Activated CD4-positive, alpha-beta T cell treated with anti-CD3 and anti-CD28 coated beads for 36 hours (primary cell): ENCODE data around the gene SLC44A2. TPM values are rescaled to one million over a fixed set of nuclear protein-coding genes. Genes with fewer than 3 reads are reported as not detected.

Experiments used
- ATAC-seq: fragments of 200-7000 bp; cut with Tn5 transposase; one replicate; pipeline ENCODE4 v1.10.0; 2021; ENCODE audit warnings: mild to moderate bottlenecking, moderate library complexity
- CTCF ChIA-PET: fragments of 350-600 bp; sonication (Branson Sonifier 250); formaldehyde crosslinking; loops from one replicate; lab custom pipeline; 2021; ENCODE audit warnings: antibody characterized with exemption; lab: Charles Lee
- POLR2A ChIA-PET: fragments of 350-600 bp; sonication (Branson Sonifier 250); formaldehyde crosslinking; loops from one replicate; lab custom pipeline; 2021; ENCODE audit warnings: antibody characterized with exemption, inconsistent platforms; lab: Charles Lee
- DNase-seq: peaks from one replicate; pipeline ENCODE4 v3.0.0-alpha.2; 2020
- H3K27ac Mint-ChIP-seq: one replicate; pipeline ENCODE4 v1.8.0; 2021; ENCODE audit warnings: mixed read lengths
- H3K27me3 Mint-ChIP-seq: one replicate; pipeline ENCODE4 v1.8.0; 2021; ENCODE audit warnings: mixed read lengths
- H3K36me3 Mint-ChIP-seq: one replicate; pipeline ENCODE4 v1.8.0; 2021; ENCODE audit warnings: low read depth, mixed read lengths
- H3K4me1 Mint-ChIP-seq: one replicate; pipeline ENCODE4 v1.8.0; 2021; ENCODE audit warnings: mixed read lengths
- H3K4me3 Mint-ChIP-seq: one replicate; pipeline ENCODE4 v1.8.0; 2021; ENCODE audit warnings: mild to moderate bottlenecking, moderate library complexity, mixed read lengths
- H3K9me3 Mint-ChIP-seq: one replicate; pipeline ENCODE4 v1.8.0; 2021; ENCODE audit warnings: low read depth, mixed read lengths
- intact Hi-C, 2 experiments: fragments of 100-400 bp; cut with DNase I in 1 of 2; cut with micrococcal nuclease in 1 of 2; formaldehyde crosslinking; loops; one replicate each; pipeline versions ENCODE4 v1.14.2 to v1.15.1; 2022 to 2024; cut with DNase I, micrococcal nuclease
- total RNA-seq, 2 experiments: library from RNA; stranded (reverse); gene quantifications; one replicate each; pipeline ENCODE4 v1.2.3, GENCODE V29; 2021

SLC44A2 gene
- total RNA-seq, 2 experiments from 2014 or later: 80.3 to 105 TPM

GRCh38 chr19:10593820-10594637, 31.3 kb upstream of the SLC44A2 start:
- CTCF ChIA-PET: interaction anchor here (0.6 to 2.8 kb wide), 5 partner anchors 13 to 242 kb away, joined by 3 to 13 read pairs (median 4); partner anchors contain the start of genes QTRT1 and TMED1
- ATAC-seq: no peak
- H3K4me3 Mint-ChIP-seq: no peak overlapping the region
- intact Hi-C loops: no loop called here
- H3K9me3 Mint-ChIP-seq: no peaks in the 10 kb centered on the region
- POLR2A ChIA-PET: interaction anchor here (0.6 kb wide), 1 partner anchor 14 kb away, joined by 4 read pairs; no protein-coding TSS in a partner anchor
- H3K27ac Mint-ChIP-seq: no peak overlapping the region
- no peaks in the 10 kb centered on the region for H3K36me3 Mint-ChIP-seq
- H3K27me3 Mint-ChIP-seq: no peaks in the 10 kb centered on the region
- no peak for DNase-seq
- peaks cover 24% of the 10 kb centered on the region for H3K4me1 Mint-ChIP-seq

GRCh38 chr19:10600149-10600548, 25.2 kb upstream of the SLC44A2 start:
- H3K9me3 Mint-ChIP-seq: no peaks in the 10 kb centered on the region
- no peaks in the 10 kb centered on the region for H3K27me3 Mint-ChIP-seq
- ATAC-seq: no peak
- CTCF ChIA-PET: interaction anchor here (1.1 to 2.9 kb wide), 2 partner anchors 19 to 274 kb away, joined by 4 to 15 read pairs; no protein-coding TSS in a partner anchor
- H3K36me3 Mint-ChIP-seq: peaks cover 6% of the 10 kb centered on the region
- peaks cover 36% of the 10 kb centered on the region for H3K4me1 Mint-ChIP-seq
- no peak overlapping the region for H3K27ac Mint-ChIP-seq
- no peak overlapping the region for H3K4me3 Mint-ChIP-seq
- POLR2A ChIA-PET: no interaction called here
- no peak for DNase-seq
- intact Hi-C loops: loop anchor here in 1 of 2 experiments (5.0 kb wide), 1 partner anchor 42 kb away; no protein-coding TSS in a partner anchor

- Mint-ChIP-seq H3K27ac (peak overlapping the region; percentile 72), H3K36me3 (peaks cover 6% of the 10 kb centered on the region), H3K4me1 (peaks cover 22% of the 10 kb centered on the region), H3K4me3 (peak overlapping the region; percentile 67), H3K9me3 (no peaks in the 10 kb centered on the region), H3K27me3 (no peaks in the 10 kb centered on the region)
- CTCF ChIA-PET: interaction anchor here (0.7 to 5.1 kb wide), 4 partner anchors 10 to 255 kb away, joined by 3 to 36 read pairs (median 5); no protein-coding TSS in a partner anchor
- intact Hi-C loops: loop anchor here (1.0 to 5.0 kb wide), 13 partner anchors 21 to 269 kb away; partner anchors contain the start of genes ILF3 (in 2 of the 2), ATG4D (in 1 of the 2), CARM1 (in 1 of the 2) and CDC37 (in 1 of the 2)
- POLR2A ChIA-PET: interaction anchor here (0.5 to 1.2 kb wide), 4 partner anchors 13 to 234 kb away, joined by 3 to 9 read pairs (median 4); partner anchors contain the start of genes CDC37 and TMED1
- ATAC-seq: no peak
- no peak for DNase-seq
Measured at GRCh38 chr19:10601999-10602329, 23.4 kb upstream of the SLC44A2 start.

GRCh38 chr19:10602330-10603083, 22.8 kb upstream of the SLC44A2 start:
- POLR2A ChIA-PET: interaction anchor here (0.5 to 1.4 kb wide), 7 partner anchors 14 to 233 kb away, joined by 3 to 9 read pairs (median 4); partner anchors contain the start of genes CDC37, CDKN2D and TMED1
- H3K4me1 Mint-ChIP-seq: peaks cover 24% of the 10 kb centered on the region
- H3K27ac Mint-ChIP-seq: peak overlapping the region; percentile 99
- H3K4me3 Mint-ChIP-seq: peak overlapping the region; percentile 95
- DNase-seq (peak; percentile 95), ATAC-seq (peak; percentile 84)
- CTCF ChIA-PET: interaction anchor here (0.7 to 5.1 kb wide), 4 partner anchors 21 to 254 kb away, joined by 3 to 36 read pairs (median 12); no protein-coding TSS in a partner anchor
- peaks cover 6% of the 10 kb centered on the region for H3K36me3 Mint-ChIP-seq
- no peaks in the 10 kb centered on the region for H3K9me3 Mint-ChIP-seq
- intact Hi-C loops: loop anchor here (1.0 to 5.0 kb wide), 14 partner anchors 7 to 269 kb away; partner anchors contain the start of genes ILF3 (in 2 of the 2), ATG4D (in 1 of the 2), CARM1 (in 1 of the 2) and CDC37 (in 1 of the 2)
- H3K27me3 Mint-ChIP-seq: no peaks in the 10 kb centered on the region

GRCh38 chr19:10603084-10603872, 22.1 kb upstream of the SLC44A2 start:
- Mint-ChIP-seq H3K27ac (peak overlapping the region; percentile 99), H3K9me3 (no peaks in the 10 kb centered on the region), H3K4me3 (peak overlapping the region; percentile 95), H3K27me3 (no peaks in the 10 kb centered on the region), H3K36me3 (peaks cover 6% of the 10 kb centered on the region), H3K4me1 (peaks cover 24% of the 10 kb centered on the region)
- DNase-seq (peak; percentile 87), ATAC-seq (peak; percentile 63)
- ChIA-PET POLR2A (interaction anchor here (0.5 to 1.5 kb wide), 5 partner anchors 8 to 214 kb away, joined by 3 to 5 read pairs (median 3); partner anchors contain the start of gene CDKN2D), CTCF (interaction anchor here (1.1 to 5.1 kb wide), 5 partner anchors 13 to 97 kb away, joined by 3 to 36 read pairs (median 7); no protein-coding TSS in a partner anchor)
- intact Hi-C loops: loop anchor here (1.0 to 5.0 kb wide), 3 partner anchors 8 to 52 kb away; partner anchors contain the start of gene ILF3 (in 1 of the 2)

- ATAC-seq: peak; percentile 3
- ChIA-PET POLR2A (interaction anchor here (0.5 to 1.5 kb wide), 6 partner anchors 8 to 778 kb away, joined by 3 to 4 read pairs (median 3); partner anchors contain the start of gene CDKN2D), CTCF (interaction anchor here (0.7 to 5.1 kb wide), 6 partner anchors 9 to 260 kb away, joined by 3 to 36 read pairs (median 4); no protein-coding TSS in a partner anchor)
- H3K36me3 Mint-ChIP-seq: peaks cover 6% of the 10 kb centered on the region
- H3K27ac Mint-ChIP-seq: peak overlapping the region; percentile 99
- peak overlapping the region; percentile 95 for H3K4me3 Mint-ChIP-seq
- peak; percentile 57 for DNase-seq
- no peaks in the 10 kb centered on the region for H3K27me3 Mint-ChIP-seq
- H3K9me3 Mint-ChIP-seq: no peaks in the 10 kb centered on the region
- H3K4me1 Mint-ChIP-seq: peaks cover 24% of the 10 kb centered on the region
- intact Hi-C loops: loop anchor here (1.0 to 5.0 kb wide), 3 partner anchors 9 to 51 kb away; partner anchors contain the start of gene ILF3 (in 1 of the 2)
Measured at GRCh38 chr19:10603873-10604459, 21.4 kb upstream of the SLC44A2 start.

- Mint-ChIP-seq H3K36me3 (peaks cover 6% of the 10 kb centered on the region), H3K9me3 (no peaks in the 10 kb centered on the region), H3K27me3 (no peaks in the 10 kb centered on the region), H3K4me3 (peak overlapping the region; percentile 95), H3K4me1 (peaks cover 24% of the 10 kb centered on the region), H3K27ac (peak overlapping the region; percentile 99)
- DNase-seq: peak; percentile 26
- ChIA-PET CTCF (interaction anchor here (0.7 to 5.1 kb wide), 7 partner anchors 9 to 259 kb away, joined by 3 to 36 read pairs (median 4); no protein-coding TSS in a partner anchor), POLR2A (interaction anchor here (0.5 to 1.5 kb wide), 6 partner anchors 9 to 779 kb away, joined by 3 to 4 read pairs (median 3); partner anchors contain the start of gene CDKN2D)
- no peak for ATAC-seq
- intact Hi-C loops: loop anchor here in 1 of 2 experiments (5.0 kb wide), 1 partner anchor 38 kb away; no protein-coding TSS in a partner anchor
Measured at GRCh38 chr19:10604460-10604980, 20.8 kb upstream of the SLC44A2 start.

- no peak overlapping the region for H3K27ac Mint-ChIP-seq
- ATAC-seq (no peak), DNase-seq (no peak)
- CTCF ChIA-PET: interaction anchor here (0.9 to 1.8 kb wide), 7 partner anchors 10 to 90 kb away, joined by 3 to 14 read pairs (median 3); partner anchors contain the start of gene QTRT1
- POLR2A ChIA-PET: interaction anchor here (0.6 to 1.4 kb wide), 3 partner anchors 22 to 351 kb away, joined by 4 read pairs; no protein-coding TSS in a partner anchor
- peaks cover 24% of the 10 kb centered on the region for H3K4me1 Mint-ChIP-seq
- H3K4me3 Mint-ChIP-seq: no peak overlapping the region
- no peaks in the 10 kb centered on the region for H3K9me3 Mint-ChIP-seq
- no peaks in the 10 kb centered on the region for H3K27me3 Mint-ChIP-seq
- H3K36me3 Mint-ChIP-seq: peaks cover 17% of the 10 kb centered on the region
- intact Hi-C loops: no loop called here
Measured at GRCh38 chr19:10611907-10612306, 13.4 kb upstream of the SLC44A2 start.

GRCh38 chr19:10612499-10613119, 12.7 kb upstream of the SLC44A2 start:
- ChIA-PET POLR2A (interaction anchor here (0.6 kb wide), 1 partner anchor 28 kb away, joined by 3 read pairs; no protein-coding TSS in a partner anchor), CTCF (interaction anchor here (0.8 to 1.8 kb wide), 4 partner anchors 31 to 77 kb away, joined by 3 to 14 read pairs (median 4); no protein-coding TSS in a partner anchor)
- ATAC-seq (no peak), DNase-seq (no peak)
- Mint-ChIP-seq H3K4me3 (no peak overlapping the region), H3K36me3 (peaks cover 19% of the 10 kb centered on the region), H3K4me1 (peaks cover 21% of the 10 kb centered on the region), H3K9me3 (no peaks in the 10 kb centered on the region), H3K27ac (no peak overlapping the region), H3K27me3 (no peaks in the 10 kb centered on the region)
- intact Hi-C loops: no loop called here
